ENCODE measurements around the gene ADGRL2.

DNA sequence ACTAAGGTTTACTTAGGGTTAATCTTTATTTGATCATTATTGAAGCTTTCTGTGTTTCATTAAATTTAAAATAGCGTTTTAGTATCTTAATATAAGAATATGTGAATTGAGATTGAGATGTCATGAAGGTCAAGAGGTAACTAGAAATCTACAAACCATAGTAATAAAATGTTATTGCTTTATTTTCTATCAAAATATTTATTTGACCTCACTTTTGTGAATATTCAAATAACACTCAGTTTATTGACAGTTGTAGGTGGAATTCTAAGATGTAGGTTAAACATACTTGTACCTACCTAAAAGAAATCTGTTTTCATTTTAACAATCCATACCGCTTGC lies 5.7 kb downstream of the ADGRL2 start:
- no peak for TF ChIP-seq POLR2A (IDR thresholded peaks at IDR 0.05; ENCODE audit: low read length)
- no peak for TF ChIP-seq GATA1 (IDR thresholded peaks at IDR 0.05; ENCODE audit: low read depth, low read length)

Measured in erythroblast (primary cell).